Renal cortex interstitium (tissue), 11 donors: ENCODE results near the gene SYNC. TPM values are rescaled to one million over a fixed set of nuclear protein-coding genes. Genes with fewer than 3 reads are reported as not detected.
"Not testable (repeated sequence)": the region's sequence is repeated elsewhere in the genome, so short reads cannot be mapped to it uniquely, and the experiment has no call there.

ENCODE experiments used
- DNase-seq, 11 donors: peaks; one replicate each; pipeline ENCODE4 v3.0.0-alpha.2; 2013; ENCODE audit warnings: low read depth in 9 of 11, low spot score in 4 of 11; ENCODE audit errors: extremely low read depth in 1 of 11
- polyA plus RNA-seq, 3 donors: library from polyadenylated mRNA; unstranded; fragments of 120-200 nt; gene quantifications; one replicate each; pipeline ENCODE4 v1.2.1, GENCODE V29; 2013; ENCODE audit not compliant: insufficient read length in 3 of 3

SYNC gene
- polyA plus RNA-seq, 3 donors: 1.3 to 2.0 (median 1.8) TPM

GRCh38 chr1:32652244-32652962, 50.2 kb downstream of the SYNC start:
- no peak for DNase-seq

- DNase-seq: no peak
Measured at GRCh38 chr1:32651461-32652073, 51.0 kb downstream of the SYNC start.

- peak; percentile 93 to 99 (median 96) for DNase-seq
Measured at GRCh38 chr1:32650752-32651460, 51.7 kb downstream of the SYNC start, which contains the start of gene RBBP4. TSS of gene RBBP4 (plus strand) at chr1:32651208. CDS start at chr1:32651307, 99 bp downstream.

DNA sequence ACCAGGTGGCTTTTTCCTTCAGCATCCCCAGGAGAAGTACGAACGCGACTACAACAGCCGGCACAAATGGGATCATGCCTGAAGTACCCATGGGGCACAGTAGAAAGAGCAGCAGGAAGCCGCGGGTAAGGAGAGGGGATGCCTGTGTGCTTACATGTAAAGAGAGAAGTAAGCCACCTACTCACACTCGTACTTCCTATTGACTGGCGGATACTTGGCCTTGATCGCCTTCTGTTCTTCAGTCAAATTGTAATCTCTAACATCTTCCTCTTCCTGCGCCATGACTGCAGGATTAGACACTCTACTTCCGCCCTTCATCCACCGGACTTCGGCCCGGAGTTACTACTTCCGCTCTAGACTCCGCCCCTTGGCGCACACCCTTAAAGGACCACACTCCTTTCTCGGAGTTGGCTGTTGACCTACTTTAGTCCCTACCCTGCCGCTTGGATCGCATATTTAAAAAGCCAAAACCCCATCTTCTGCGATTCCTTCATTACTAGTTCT, 52.3 kb downstream of the SYNC start, which contains the start of gene ZBTB8OS:
Gene ZBTB8OS, minus strand, starts transcription at position 303 of the 504 bp plus-strand sequence. Its CDS starts 21 bp downstream, at position 282.
- DNase-seq: peak; percentile 79 to 93 (median 89)

GRCh38 chr1:32647308-32648134, 55.0 kb downstream of the SYNC start:
- DNase-seq: no peak

DNA sequence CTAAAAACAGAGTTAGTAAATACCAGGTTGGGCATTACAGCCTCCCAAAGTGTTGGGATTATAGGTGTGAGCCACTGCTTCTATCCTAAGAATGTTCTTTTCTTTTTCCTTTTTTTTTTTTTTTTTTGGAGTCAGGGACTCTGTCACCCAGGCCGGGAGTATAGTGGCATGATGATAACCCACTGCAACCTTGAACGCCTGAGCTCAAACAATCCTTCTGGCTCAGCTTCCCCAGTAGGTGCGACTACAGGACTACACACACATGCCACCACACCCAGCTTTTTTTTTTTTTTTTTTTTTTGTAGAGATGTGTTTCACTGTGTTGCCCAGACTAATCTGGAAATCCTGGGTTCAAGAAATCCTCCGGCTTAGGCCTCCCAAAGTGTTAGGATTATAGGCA, 58.1 kb downstream of the SYNC start:
- DNase-seq: no peak

- not testable (repeated sequence) for DNase-seq
Measured at GRCh38 chr1:32642292-32642827, 60.2 kb downstream of the SYNC start.

DNA sequence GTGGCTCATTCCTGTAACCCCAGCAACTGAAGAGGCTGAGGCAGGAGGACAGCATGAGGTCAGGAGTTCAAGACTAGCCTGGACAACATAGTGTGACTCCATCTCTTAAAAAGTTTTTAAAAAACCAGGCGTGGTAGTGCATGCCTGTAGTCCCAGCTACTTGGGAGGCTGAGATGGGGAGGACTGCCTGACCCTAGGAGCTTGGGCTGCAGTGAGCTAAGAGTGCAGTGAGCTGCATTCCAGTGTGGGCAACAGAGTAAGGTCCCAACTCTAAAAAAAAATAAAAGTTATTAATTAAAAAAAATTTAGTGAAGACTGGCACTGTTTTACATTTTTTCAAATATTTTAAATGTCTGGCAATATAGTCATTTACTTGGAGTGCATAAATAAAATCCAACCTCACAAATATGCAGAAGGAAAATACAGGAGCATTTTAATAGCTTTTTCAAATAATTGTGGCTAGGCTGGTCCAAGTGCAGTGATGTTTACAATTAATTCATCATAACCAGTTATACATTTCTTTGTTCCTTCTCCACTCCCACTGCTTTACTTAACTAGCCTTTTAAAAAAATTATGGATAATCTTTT, 63.0 kb downstream of the SYNC start:
- no peak for DNase-seq

DNA sequence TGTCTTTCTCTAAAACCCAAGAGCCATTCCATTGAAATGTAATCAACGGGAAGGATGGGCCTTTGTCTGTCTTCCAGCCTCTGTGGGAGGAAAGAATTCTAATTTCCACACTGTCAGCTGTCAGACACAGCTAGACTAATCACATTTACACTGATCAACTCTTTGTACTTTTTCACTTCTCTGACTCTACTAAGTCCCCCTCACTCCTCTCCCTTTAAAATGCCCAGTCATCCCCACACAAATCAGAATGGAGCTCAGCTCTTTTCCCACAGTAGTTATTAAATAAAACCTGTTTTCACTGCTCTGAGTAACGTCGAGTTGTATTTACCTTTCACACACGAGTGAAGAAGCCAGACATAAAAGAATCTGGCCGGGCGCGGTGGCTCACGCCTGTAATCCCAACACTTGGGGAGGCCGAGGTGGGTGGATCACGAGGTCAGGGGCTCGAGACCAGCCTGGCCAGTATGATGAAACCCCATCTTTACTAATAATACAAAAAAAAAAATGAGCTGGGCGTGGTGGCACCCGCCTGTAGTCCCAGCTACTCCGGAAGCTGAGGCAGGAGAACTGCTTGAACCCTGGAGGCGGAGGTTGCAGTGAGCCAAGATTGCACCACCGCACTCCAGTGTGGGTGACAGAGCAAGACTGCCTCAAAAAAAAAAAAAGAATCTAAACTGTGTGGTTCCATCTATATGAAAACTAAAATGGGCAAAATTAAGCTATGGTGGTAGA, 65.5 kb downstream of the SYNC start:
- no peak for DNase-seq

- no peak for DNase-seq
Measured at GRCh38 chr1:32635508-32636277, 66.9 kb downstream of the SYNC start.

GRCh38 chr1:32632829-32633228, 69.7 kb downstream of the SYNC start:
- no peak for DNase-seq

DNA sequence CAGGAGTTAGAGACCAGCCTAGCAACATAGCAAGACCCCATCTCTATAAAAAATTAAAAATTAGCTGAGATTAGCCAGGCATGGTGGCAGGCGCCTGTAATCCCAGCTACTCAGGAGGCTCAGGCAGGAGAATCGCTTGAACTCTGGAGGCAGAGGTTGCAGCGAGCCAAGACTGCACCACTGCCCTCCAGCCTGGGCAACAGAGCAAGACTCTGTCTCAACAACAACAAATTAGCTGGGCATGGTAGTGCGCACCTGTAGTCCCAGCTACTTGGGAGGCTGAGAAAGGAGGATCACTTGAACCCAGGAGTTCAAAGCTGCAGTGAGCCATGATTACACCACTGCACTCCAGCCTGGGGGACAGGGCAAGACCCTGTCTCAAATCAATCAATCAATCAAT, 72.4 kb downstream of the SYNC start:
- DNase-seq: not testable (repeated sequence)

Other genes with a start within 250 kb of the SYNC start
- gene ZBTB8B, start 237.7 kb downstream of the SYNC start, polyA plus RNA-seq: 1 to 10 TPM; 1.2 to 1.5 (median 1.3) TPM
- 10 to 100 TPM; 16.5 to 17.1 (median 16.9) TPM for gene ZBTB8A, start 163.3 kb downstream of the SYNC start, polyA plus RNA-seq
- 10 to 100 TPM; 34.8 to 40.4 (median 39.3) TPM for gene ZBTB8OS, start 52.2 kb downstream of the SYNC start, polyA plus RNA-seq
- gene RBBP4, start 51.6 kb downstream of the SYNC start, polyA plus RNA-seq: 100 to 1,000 TPM; 290 to 367 (median 336) TPM
- gene YARS1, start 114.6 kb upstream of the SYNC start, polyA plus RNA-seq: 10 to 100 TPM; 57.3 to 68.0 (median 60.2) TPM
- gene S100PBP, start 114.9 kb upstream of the SYNC start, polyA plus RNA-seq: 10 to 100 TPM; 31.7 to 46.5 (median 37.2) TPM
- 10 to 100 TPM; 46.5 to 56.8 (median 56.2) TPM for gene FNDC5, start 168.1 kb upstream of the SYNC start, polyA plus RNA-seq
- under 1 TPM; 0.31 to 0.95 (median 0.71) TPM for gene HPCA, start 183.7 kb upstream of the SYNC start, polyA plus RNA-seq
- gene TMEM54, start 198.6 kb upstream of the SYNC start, polyA plus RNA-seq: 1 to 10 TPM; 6.1 to 7.9 (median 7.7) TPM